ENCODE measurements around the gene DHRSX. TPM values are rescaled to one million over a fixed set of nuclear protein-coding genes. Genes with fewer than 3 reads are reported as not detected.

Gene DHRSX
- total and polyA plus RNA-seq, 10 of the 15 experiments (the other 5 are each of a cell fraction or from before 2014, with no cell fraction given): 1.7 to 39.5 (median 16.5) TPM

GRCh38 chrX:2487366-2487765 is 13.4 kb downstream of the DHRSX start (continued):
- TF ChIP-seq SMAD1 (IDR thresholded peaks at IDR 0.05; ENCODE audit: low read depth, partially characterized antibody): no peak
- no peak for TF ChIP-seq ESRRA (IDR thresholded peaks at IDR 0.05; ENCODE audit: low read length)

DNA sequence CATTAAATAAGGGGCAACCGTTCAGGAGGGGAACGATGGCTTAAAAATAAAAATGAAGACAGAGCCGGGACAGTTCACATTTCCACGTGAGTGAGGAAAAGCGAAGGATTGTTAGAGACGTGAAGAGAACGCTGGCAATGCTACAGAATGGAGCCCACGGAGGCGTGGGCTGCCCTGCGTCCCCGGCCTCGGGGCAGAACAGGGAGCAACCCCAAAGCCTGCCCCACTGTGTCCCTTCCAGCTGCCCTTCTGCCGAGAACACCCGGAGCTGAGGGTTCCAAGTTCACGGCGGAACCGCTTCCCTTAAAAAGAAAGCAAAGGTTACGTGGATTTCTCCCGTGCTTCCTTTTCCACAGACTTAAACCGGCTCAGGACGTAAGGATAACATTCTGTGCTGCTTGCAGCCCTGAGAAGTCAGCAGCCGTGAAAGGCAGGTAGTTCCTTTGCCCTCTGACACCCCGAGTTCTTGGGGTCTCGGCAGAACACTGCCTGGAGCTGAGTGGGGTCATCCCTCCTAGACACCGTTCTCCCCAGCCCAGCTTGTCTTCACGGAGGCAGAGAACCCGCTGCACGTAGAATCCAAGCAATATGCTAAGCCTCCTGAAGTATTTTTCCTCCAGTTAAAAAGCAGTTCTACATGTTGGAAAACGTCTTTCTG is 14.2 kb downstream of the DHRSX start:
- no peak overlapping the region for H3K27ac ChIP-seq (ENCODE audit: control insufficient read depth, insufficient read depth)
- H3K27me3 ChIP-seq (replicated peaks in 1 of 2; ENCODE audit: control insufficient read depth in 2 of 2, insufficient read depth in 2 of 2, low read length in 1 of 2): no peaks in the 10 kb centered on the region
- H3K4me2 ChIP-seq (ENCODE audit: control insufficient read depth, insufficient read depth): no peak overlapping the region
- DNase-seq (ENCODE audit: low read depth, low spot score): no peak
- no peak for FAIRE-seq
- peaks cover 10 to 30% of the 10 kb centered on the region in 2 experiments for H3K36me3 ChIP-seq (ENCODE audit: control insufficient read depth in 2 of 2, insufficient read depth in 2 of 2, low read length in 1 of 2)
- H3K79me2 ChIP-seq (ENCODE audit: control insufficient read depth, insufficient read depth, low read length): no peaks in the 10 kb centered on the region; the same call in none of the 2 replicates
- ChIA-PET CTCF (no interaction called here), RAD21 (ENCODE audit: unreplicated experiment) (no interaction called here), SMC1A (ENCODE audit: uncharacterized antibody, unreplicated experiment) (no interaction called here), POLR2A (no interaction called here)
- no peaks in the 10 kb centered on the region for H4K20me1 ChIP-seq (ENCODE audit: control insufficient read depth, insufficient read depth)
- TF ChIP-seq CHD2 (IDR thresholded peaks at IDR 0.05; ENCODE audit: borderline replicate concordance, low read depth, low read length): no peak
- no peak for TF ChIP-seq MEF2A (IDR thresholded peaks at IDR 0.05; ENCODE audit: insufficient read depth, low read depth, low read length)
- TF ChIP-seq POLR2A (IDR thresholded peaks at IDR 0.05; ENCODE audit: low read depth, low read length): peak; percentile 16; the same call in 1 of the 2 replicates
- TF ChIP-seq TCF12 (IDR thresholded peaks at IDR 0.05; ENCODE audit: low read depth, low read length): no peak
- TF ChIP-seq SMAD1 (IDR thresholded peaks at IDR 0.05; ENCODE audit: low read depth, partially characterized antibody): no peak
- TF ChIP-seq MEF2B (IDR thresholded peaks at IDR 0.05; ENCODE audit: partially characterized antibody, poor library complexity, severe bottlenecking): no peak
- no peak for TF ChIP-seq TARDBP (IDR thresholded peaks at IDR 0.05; ENCODE audit: borderline replicate concordance)
- H3K9me3 ChIP-seq (replicated peaks; ENCODE audit: control insufficient read depth, insufficient read depth, low read length): no peaks in the 10 kb centered on the region; the same call in 2 of the 3 replicates
- intact Hi-C loops (cut with micrococcal nuclease; ENCODE audit: unreplicated experiment): no loop called here
- 93% methylated on average over 29 of the region's 29 CpGs for whole genome bisulfite sequencing (ENCODE audit: insufficient coverage, insufficient replicate concordance, low lambda C conversion rate, missing lambda C conversion rate)
- BruUV-seq (replicated peaks): TSS peak; percentile 41
- H2AFZ ChIP-seq (ENCODE audit: control insufficient read depth, low read depth, low read length): no peak overlapping the region
- in situ Hi-C loops (cut with MboI): no loop called here
- H3K4me3 ChIP-seq: no peak overlapping the region
- no peak overlapping the region for H3K9ac ChIP-seq (ENCODE audit: control insufficient read depth, insufficient read depth, low read length)
- no peaks in the 10 kb centered on the region for H3K4me1 ChIP-seq (ENCODE audit: control insufficient read depth, insufficient read depth, low read length)
- no peak for ATAC-seq
